ENCODE data around the gene SORCS3.

DNA sequence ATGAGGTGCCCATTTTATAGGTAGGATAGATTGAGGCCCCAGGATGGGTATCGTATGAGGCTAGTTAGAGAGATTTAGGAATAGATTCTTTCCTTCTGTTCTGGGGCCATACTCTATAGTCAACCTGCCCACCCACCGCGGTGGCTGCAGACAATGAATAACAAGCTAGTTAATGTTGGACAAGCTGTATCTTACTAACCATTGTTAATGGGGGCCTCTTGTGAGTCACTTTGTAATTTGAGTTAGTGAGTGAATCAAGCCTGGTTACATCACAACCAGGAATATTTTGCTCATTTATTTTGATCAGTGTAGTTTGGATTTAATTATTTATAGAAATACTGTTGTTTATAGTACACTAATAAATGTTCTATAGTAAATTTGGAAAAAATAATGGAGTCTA is 7.3 kb downstream of the SORCS3 start:
- TF ChIP-seq, protein P1, sequence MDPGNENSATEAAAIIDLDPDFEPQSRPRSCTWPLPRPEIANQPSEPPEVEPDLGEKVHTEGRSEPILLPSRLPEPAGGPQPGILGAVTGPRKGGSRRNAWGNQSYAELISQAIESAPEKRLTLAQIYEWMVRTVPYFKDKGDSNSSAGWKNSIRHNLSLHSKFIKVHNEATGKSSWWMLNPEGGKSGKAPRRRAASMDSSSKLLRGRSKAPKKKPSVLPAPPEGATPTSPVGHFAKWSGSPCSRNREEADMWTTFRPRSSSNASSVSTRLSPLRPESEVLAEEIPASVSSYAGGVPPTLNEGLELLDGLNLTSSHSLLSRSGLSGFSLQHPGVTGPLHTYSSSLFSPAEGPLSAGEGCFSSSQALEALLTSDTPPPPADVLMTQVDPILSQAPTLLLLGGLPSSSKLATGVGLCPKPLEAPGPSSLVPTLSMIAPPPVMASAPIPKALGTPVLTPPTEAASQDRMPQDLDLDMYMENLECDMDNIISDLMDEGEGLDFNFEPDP (CRISPR knock-in tag; IDR thresholded peaks at IDR 0.05), result no peak
- no peak for TF ChIP-seq POLR2AphosphoS5 (IDR thresholded peaks at IDR 0.05; ENCODE audit: control insufficient read depth, insufficient read depth, low read depth, low read length)
- no peak for TF ChIP-seq SP1 (CRISPR knock-in tag; IDR thresholded peaks at IDR 0.05)
- TF ChIP-seq POLR2A (conservative IDR thresholded peaks at IDR 0.05), result no peak
- TF ChIP-seq, protein P2, sequence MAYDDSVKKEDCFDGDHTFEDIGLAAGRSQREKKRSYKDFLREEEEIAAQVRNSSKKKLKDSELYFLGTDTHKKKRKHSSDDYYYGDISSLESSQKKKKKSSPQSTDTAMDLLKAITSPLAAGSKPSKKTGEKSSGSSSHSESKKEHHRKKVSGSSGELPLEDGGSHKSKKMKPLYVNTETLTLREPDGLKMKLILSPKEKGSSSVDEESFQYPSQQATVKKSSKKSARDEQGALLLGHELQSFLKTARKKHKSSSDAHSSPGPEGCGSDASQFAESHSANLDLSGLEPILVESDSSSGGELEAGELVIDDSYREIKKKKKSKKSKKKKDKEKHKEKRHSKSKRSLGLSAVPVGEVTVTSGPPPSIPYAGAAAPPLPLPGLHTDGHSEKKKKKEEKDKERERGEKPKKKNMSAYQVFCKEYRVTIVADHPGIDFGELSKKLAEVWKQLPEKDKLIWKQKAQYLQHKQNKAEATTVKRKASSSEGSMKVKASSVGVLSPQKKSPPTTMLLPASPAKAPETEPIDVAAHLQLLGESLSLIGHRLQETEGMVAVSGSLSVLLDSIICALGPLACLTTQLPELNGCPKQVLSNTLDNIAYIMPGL (CRISPR knock-in tag; IDR thresholded peaks at IDR 0.05), result no peak
- TF ChIP-seq, protein P3, sequence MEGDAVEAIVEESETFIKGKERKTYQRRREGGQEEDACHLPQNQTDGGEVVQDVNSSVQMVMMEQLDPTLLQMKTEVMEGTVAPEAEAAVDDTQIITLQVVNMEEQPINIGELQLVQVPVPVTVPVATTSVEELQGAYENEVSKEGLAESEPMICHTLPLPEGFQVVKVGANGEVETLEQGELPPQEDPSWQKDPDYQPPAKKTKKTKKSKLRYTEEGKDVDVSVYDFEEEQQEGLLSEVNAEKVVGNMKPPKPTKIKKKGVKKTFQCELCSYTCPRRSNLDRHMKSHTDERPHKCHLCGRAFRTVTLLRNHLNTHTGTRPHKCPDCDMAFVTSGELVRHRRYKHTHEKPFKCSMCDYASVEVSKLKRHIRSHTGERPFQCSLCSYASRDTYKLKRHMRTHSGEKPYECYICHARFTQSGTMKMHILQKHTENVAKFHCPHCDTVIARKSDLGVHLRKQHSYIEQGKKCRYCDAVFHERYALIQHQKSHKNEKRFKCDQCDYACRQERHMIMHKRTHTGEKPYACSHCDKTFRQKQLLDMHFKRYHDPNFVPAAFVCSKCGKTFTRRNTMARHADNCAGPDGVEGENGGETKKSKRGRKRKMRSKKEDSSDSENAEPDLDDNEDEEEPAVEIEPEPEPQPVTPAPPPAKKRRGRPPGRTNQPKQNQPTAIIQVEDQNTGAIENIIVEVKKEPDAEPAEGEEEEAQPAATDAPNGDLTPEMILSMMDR (IDR thresholded peaks at IDR 0.05 in 2 of 3, conservative IDR thresholded peaks at IDR 0.05 in 1 of 3; ENCODE audit: insufficient read depth in 2 of 3, low read depth in 1 of 3, low read length in 3 of 3), result no peak
- no peak for TF ChIP-seq PRPF4 (IDR thresholded peaks at IDR 0.05; ENCODE audit: insufficient read depth, low read depth, low read length, poor library complexity, severe bottlenecking)
- no peak for TF ChIP-seq FUS (optimal IDR thresholded peaks at IDR 0.05; ENCODE audit: low read depth, low read length)
- TF ChIP-seq, protein P4, sequence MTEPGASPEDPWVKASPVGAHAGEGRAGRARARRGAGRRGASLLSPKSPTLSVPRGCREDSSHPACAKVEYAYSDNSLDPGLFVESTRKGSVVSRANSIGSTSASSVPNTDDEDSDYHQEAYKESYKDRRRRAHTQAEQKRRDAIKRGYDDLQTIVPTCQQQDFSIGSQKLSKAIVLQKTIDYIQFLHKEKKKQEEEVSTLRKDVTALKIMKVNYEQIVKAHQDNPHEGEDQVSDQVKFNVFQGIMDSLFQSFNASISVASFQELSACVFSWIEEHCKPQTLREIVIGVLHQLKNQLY (CRISPR knock-in tag; conservative IDR thresholded peaks at IDR 0.05), result no peak
- no peak for TF ChIP-seq RAD51 (IDR thresholded peaks at IDR 0.05; ENCODE audit: borderline replicate concordance, low read depth)
- no peak for TF ChIP-seq ADNP (tag; IDR thresholded peaks at IDR 0.05)
- TF ChIP-seq, protein P5, sequence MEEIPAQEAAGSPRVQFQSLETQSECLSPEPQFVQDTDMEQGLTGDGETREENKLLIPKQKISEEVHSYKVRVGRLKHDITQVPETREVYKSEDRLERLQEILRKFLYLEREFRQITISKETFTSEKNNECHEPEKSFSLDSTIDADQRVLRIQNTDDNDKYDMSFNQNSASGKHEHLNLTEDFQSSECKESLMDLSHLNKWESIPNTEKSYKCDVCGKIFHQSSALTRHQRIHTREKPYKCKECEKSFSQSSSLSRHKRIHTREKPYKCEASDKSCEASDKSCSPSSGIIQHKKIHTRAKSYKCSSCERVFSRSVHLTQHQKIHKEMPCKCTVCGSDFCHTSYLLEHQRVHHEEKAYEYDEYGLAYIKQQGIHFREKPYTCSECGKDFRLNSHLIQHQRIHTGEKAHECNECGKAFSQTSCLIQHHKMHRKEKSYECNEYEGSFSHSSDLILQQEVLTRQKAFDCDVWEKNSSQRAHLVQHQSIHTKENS (CRISPR knock-in tag; IDR thresholded peaks at IDR 0.05), result no peak

Data from K562 (cell line).